Esophagus squamous epithelium (tissue), 4 donors: ENCODE data around the gene STOML1.

ENCODE experiments used
- CTCF ChIP-seq, 6 experiments: fragments of 450-650 bp in 4 of 6; fragments of 200-600 bp in 2 of 6; sonication (generic) in 2 of 6; IDR thresholded peaks; one replicate each; pipeline ENCODE4 v1.5.1; 2016 to 2019; ENCODE audit warnings: antibody characterized with exemption in 6 of 6, mild to moderate bottlenecking in 4 of 6, moderate library complexity in 4 of 6
- POLR2A ChIP-seq, 4 donors: fragments of 450-650 bp; IDR thresholded peaks; one replicate each; pipeline ENCODE4 v1.6.1; 2017; ENCODE audit warnings: antibody characterized with exemption in 4 of 4, mild to moderate bottlenecking in 4 of 4, moderate library complexity in 3 of 4

GRCh38 chr15:73965094-73965757 lies 26.9 kb downstream of the STOML1 start:
- TF ChIP-seq CTCF (IDR thresholded peaks at IDR 0.05) (no peak), POLR2A (IDR thresholded peaks at IDR 0.05) (no peak)
